Melanocyte of skin (primary cell): ENCODE results near the gene ZNF668. TPM values are rescaled to one million over a fixed set of nuclear protein-coding genes. Genes with fewer than 3 reads are reported as not detected.

ENCODE experiments used
- total RNA-seq, 2 donors: library from RNA; depleted of rRNA; stranded (reverse); fragments of >200 nt; gene quantifications; 2 replicates each; pipeline ENCODE4 v1.2.3, GENCODE V29; 2012

Gene ZNF668
- total RNA-seq = 10 to 100 TPM in 1 of 2 donors, 1 to 10 TPM in 1; 8.6 to 14.0 TPM

GRCh38 chr16:31073970-31074813, at the start of gene ZNF668, which contains the start of gene ZNF646:
Gene ZNF668 (minus strand): TSS chr16:31074240. CDS start chr16:31064459, 9,781 bp downstream.
Gene ZNF646 (plus strand): TSS chr16:31074422. CDS start chr16:31076325, 1,903 bp downstream.

GRCh38 chr16:31117384-31118222, 43.6 kb upstream of the ZNF668 start, which contains the start of gene KAT8:
Gene KAT8 (plus strand): TSS chr16:31117664. CDS start chr16:31117682, 18 bp downstream.

GRCh38 chr16:31108035-31108793, 34.2 kb upstream of the ZNF668 start, which contains the start of gene BCKDK:
Gene BCKDK (plus strand): TSS chr16:31108386. CDS start chr16:31109224, 838 bp downstream.

GRCh38 chr16:31094424-31095120, 20.5 kb upstream of the ZNF668 start, which contains the start of gene VKORC1:
Gene VKORC1 (minus strand): TSS chr16:31094797. CDS start chr16:31094729, 68 bp downstream.

GRCh38 chr16:31088459-31089183, 14.6 kb upstream of the ZNF668 start, which contains the start of gene PRSS53:
Gene PRSS53 (minus strand): TSS chr16:31088943. CDS start chr16:31088809, 134 bp downstream.

GRCh38 chr16:31032736-31033708, 41.0 kb downstream of the ZNF668 start, which contains the start of gene STX4:
Gene STX4 (plus strand): TSS chr16:31033558. CDS start chr16:31033806, 248 bp downstream.

Other genes starting within 250 kb of the ZNF668 start
- 10 to 100 TPM; 12.7 to 25.3 TPM for gene BCL7C, start 180.2 kb downstream of the ZNF668 start, total RNA-seq
- gene CTF1, start 177.6 kb downstream of the ZNF668 start, total RNA-seq = under 1 TPM; 0.34 to 0.67 TPM
- 10 to 100 TPM; 13.4 to 15.0 TPM for gene FBXL19, start 150.7 kb downstream of the ZNF668 start, total RNA-seq
- gene ORAI3, start 125.2 kb downstream of the ZNF668 start, total RNA-seq = 10 to 100 TPM; 29.3 to 35.4 TPM
- gene SETD1A, start 116.5 kb downstream of the ZNF668 start, total RNA-seq = 1 to 10 TPM; 3.8 to 9.7 TPM
- gene HSD3B7, start 89.0 kb downstream of the ZNF668 start, total RNA-seq = 10 to 100 TPM; 13.0 to 20.3 TPM
- gene STX1B, start 63.6 kb downstream of the ZNF668 start, total RNA-seq = 1 to 10 TPM in 1 of 2 donors, under 1 TPM in 1; 0.67 to 3.1 TPM
- gene STX4, start 40.7 kb downstream of the ZNF668 start, total RNA-seq = 10 to 100 TPM; 13.0 to 17.2 TPM
- gene ZNF646, start 182 bp upstream of the ZNF668 start, total RNA-seq = 10 to 100 TPM; 14.1 to 17.6 TPM
- gene PRSS53, start 14.7 kb upstream of the ZNF668 start, total RNA-seq = 1 to 10 TPM in 1 of 2 donors, under 1 TPM in 1; 0.67 to 1.0 TPM
- gene VKORC1, start 20.6 kb upstream of the ZNF668 start, total RNA-seq = 10 to 100 TPM; 78.9 to 87.1 TPM
- gene BCKDK, start 34.1 kb upstream of the ZNF668 start, total RNA-seq = 10 to 100 TPM; 42.6 to 43.7 TPM
- gene KAT8, start 43.4 kb upstream of the ZNF668 start, total RNA-seq = 10 to 100 TPM; 25.8 to 31.6 TPM
- under 1 TPM in 1 of 2 donors, not detected in 1; under 0.01 TPM for gene PRSS8, start 61.5 kb upstream of the ZNF668 start, total RNA-seq
- gene PRSS36, start 75.8 kb upstream of the ZNF668 start, total RNA-seq = under 1 TPM; 0.33 to 0.69 TPM
- 10 to 100 TPM; 45.4 to 51.0 TPM for gene FUS, start 105.9 kb upstream of the ZNF668 start, total RNA-seq
- gene PYCARD, start 128.5 kb upstream of the ZNF668 start, total RNA-seq = 100 to 1,000 TPM; 195 to 298 TPM
- under 1 TPM; under 0.01 TPM for gene TRIM72, start 139.9 kb upstream of the ZNF668 start, total RNA-seq
- not detected for gene PYDC1, start 142.9 kb upstream of the ZNF668 start, total RNA-seq
- 1 to 10 TPM in 1 of 2 donors, under 1 TPM in 1; under 0.01 to 1.0 TPM for gene ITGAM, start 185.7 kb upstream of the ZNF668 start, total RNA-seq